Measurements from ENCODE around the gene SETDB2.

SETDB2 gene

GRCh38 chr13:49532593-49532992, 88.5 kb downstream of the SETDB2 start:
- DNase-seq (ENCODE audit: low read depth in 2 of 2, low spot score in 1 of 2), result no peak

DNA sequence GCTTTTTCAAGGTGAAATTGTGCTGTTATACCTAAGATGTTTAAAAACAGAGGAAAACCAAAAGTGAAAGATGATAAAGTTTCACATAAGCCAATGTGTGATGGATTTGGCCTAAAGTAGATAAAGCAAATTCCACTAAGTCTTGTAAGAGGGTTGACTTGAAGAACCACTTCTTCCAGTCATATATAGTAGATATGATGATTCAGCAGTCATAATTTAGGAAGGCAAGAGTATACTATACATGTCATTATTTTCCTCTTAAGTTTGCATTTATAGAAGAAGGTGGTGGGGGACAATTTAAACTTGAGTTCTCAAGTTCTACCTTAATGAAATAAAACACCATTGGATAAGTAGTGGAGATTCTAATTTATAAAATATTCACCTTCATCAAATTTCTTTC, 88.9 kb downstream of the SETDB2 start:
- DNase-seq (ENCODE audit: low read depth in 2 of 2, low spot score in 1 of 2), result no peak

DNA sequence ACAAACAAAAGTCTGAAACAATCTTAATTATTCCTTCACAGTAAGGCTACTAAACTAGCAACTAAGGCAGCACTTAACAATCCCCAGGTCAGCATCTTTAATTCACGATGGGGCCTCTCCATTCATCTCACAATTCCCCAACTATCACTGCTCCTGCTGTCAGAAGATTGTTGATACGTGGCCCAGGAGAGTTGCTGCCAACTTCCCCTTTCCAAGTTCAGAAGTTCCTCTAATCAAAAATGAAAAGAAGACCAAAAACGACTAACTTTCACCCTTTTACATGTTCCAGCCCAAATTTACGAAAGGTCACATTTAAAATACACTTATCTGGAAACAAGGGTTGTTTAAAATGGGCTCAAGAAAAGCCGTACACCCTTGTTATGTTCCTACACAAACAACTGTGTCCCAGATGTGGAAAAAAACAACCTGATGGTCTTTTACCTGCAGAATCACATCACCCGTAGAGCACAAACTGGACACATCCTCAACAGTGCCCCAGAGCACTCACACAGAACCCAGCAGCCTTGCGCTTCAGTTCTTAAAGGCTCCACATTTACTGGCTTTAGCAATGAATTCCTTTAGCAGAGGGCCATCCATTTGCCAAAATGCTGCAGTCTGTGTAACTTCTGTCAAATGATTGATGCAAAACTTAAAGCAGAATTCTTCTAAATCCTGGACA, 89.7 kb downstream of the SETDB2 start:
- DNase-seq (ENCODE audit: low read depth in 2 of 2, low spot score in 1 of 2), result no peak

DNA sequence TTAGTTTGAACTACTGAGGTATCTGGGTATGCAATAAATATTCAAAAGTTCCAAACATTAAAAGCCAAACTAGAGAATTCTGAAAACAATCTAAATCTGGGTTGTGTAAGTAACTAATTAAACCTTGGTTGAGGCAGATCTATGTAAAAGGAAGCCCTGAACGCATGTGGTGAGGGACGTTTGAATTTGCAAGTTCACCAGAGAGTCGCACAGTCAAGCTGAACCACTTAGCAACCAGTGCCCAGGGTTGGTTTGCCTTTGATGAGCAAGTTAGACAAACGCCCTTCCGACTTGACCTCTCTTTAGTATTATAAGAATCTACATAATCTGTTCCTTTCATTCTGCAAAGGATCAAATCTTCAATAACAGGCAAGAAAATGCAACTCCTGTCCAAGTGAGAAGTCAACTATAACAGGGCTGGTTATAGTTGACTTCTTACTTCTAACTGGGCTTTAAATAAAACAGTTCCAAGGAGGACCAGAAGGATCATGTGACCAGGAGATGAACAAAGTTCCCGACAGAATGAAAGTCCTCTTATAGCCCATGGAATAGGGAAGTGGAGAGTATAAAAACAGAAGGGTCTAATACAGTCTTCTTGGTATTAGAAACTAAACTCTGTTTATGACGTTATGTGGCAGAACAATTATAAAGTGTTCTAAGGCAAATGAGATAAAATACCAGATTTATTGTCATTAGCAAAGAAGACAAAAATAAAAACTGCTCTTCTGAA, 92.2 kb downstream of the SETDB2 start:
- DNase-seq (ENCODE audit: low read depth in 2 of 2, low spot score in 1 of 2), result no peak

DNA sequence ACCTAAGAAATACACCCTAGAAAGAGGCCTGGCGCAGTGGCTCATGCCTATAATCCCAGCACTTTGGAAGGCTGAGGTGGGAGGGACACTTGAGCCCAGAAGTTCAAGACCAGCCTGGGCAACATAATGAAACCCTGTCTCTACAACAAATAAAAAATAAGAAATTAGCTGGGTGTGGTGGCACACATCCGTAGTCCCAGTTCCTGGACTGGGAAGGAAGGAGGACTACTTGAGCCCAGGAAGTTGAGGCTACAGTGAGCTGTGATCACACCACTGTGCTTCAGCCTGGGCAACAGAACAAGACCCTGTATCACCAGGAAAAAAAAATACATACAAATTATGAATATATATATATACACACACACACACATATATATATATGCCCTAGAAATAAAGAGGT, 94.3 kb downstream of the SETDB2 start:
- DNase-seq (ENCODE audit: low read depth in 2 of 2, low spot score in 1 of 2), result no peak

GRCh38 chr13:49539313-49539712, 95.2 kb downstream of the SETDB2 start:
- DNase-seq (ENCODE audit: low read depth in 2 of 2, low spot score in 1 of 2), result no peak

DNA sequence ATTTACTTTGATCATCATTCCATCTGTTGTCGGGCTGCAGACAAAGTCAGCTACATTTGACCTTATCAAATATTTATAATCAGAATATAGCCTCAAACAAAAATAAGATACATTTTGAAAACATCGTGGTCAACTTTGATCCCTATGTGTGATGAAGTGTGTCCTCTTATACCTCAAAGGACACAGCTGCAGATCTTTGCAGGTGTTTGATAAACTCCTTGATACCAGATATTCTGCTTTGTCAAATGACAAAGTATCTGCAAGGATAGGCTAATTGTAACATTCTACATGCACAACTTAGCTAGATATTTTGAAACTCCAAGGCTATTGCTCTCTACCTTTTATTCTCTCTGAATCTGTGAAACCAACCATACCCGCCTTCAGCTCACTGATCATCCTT, 95.7 kb downstream of the SETDB2 start:
- no peak for DNase-seq (ENCODE audit: low read depth in 2 of 2, low spot score in 1 of 2)

DNA sequence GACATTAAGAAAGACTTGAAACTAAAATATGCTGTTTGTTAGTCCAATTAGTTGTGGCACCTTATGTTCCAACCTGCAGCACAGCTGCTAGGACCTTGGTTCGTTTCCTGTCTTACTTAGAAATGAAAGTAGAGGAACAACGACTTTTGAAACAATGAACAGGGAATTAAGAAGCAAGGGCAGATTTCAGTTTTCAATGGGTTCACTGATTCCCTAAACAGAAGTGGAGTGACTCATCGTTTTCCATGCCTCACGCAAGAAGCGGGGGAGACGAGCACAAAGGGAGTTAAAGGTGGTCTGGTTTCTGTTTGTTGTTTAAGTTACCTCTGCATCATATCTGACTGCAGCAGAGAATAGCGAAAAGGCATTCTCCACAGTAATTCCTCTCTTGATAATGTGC, 96.5 kb downstream of the SETDB2 start:
- no peak for DNase-seq (ENCODE audit: low read depth in 2 of 2, low spot score in 1 of 2)

DNA sequence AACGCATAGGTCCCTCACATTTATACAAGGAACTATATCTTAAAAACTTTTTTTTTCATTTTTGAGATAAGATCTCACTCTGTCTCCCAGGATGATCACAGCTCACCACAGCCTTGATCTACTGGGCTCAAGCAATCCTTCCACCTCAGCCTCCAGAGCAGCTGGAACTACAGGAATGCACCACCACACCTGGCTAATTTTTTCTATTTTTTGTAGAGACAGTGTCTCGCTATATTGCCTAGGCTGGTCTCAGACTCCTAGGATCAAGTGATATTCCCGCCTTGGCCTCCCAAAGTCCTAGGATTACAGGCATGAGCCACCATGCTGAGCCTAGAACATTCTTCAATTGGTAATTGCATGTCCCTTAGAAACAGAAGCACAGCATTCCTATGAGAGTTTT, 99.6 kb downstream of the SETDB2 start:
- DNase-seq (ENCODE audit: low read depth in 2 of 2, low spot score in 1 of 2), result no peak

All from stimulated activated CD8-positive, alpha-beta memory T cell treated with anti-CD3 and anti-CD28 coated beads, Interleukin-4, amount 100 ng/mL, for 1 hour (primary cell).